Colonic mucosa (tissue), 4 donors: ENCODE results near the gene DCST2. TPM values are rescaled to one million over a fixed set of nuclear protein-coding genes. Genes with fewer than 3 reads are reported as not detected.

Source experiments
- DNase-seq: peaks from one replicate; pipeline ENCODE4 v3.0.0-alpha.2; 2020
- H3K27ac ChIP-seq: fragments of 200-600 bp; one replicate; pipeline ENCODE4 v1.8.0; 2021
- H3K27me3 ChIP-seq: fragments of 200-600 bp; one replicate; pipeline ENCODE4 v1.8.0; 2021
- H3K36me3 ChIP-seq: fragments of 200-600 bp; one replicate; pipeline ENCODE4 v1.8.0; 2021
- H3K4me1 ChIP-seq: fragments of 200-600 bp; one replicate; pipeline ENCODE4 v1.8.0; 2021; ENCODE audit warnings: mild to moderate bottlenecking
- H3K4me3 ChIP-seq: fragments of 200-600 bp; one replicate; pipeline ENCODE4 v1.8.0; 2021
- H3K9ac ChIP-seq, 2 donors: one replicate each; pipeline ENCODE4 v1.7.0; 2013; ENCODE audit warnings: control low read depth in 2 of 2, low read depth in 2 of 2, low read length in 2 of 2
- H3K9me3 ChIP-seq: fragments of 200-600 bp; one replicate; pipeline ENCODE4 v1.8.0; 2021
- CTCF ChIP-seq: fragments of 200-600 bp; IDR thresholded peaks from one replicate; pipeline ENCODE4 v1.8.0; 2022; ENCODE audit warnings: antibody characterized with exemption, mild to moderate bottlenecking
- intact Hi-C: fragments of 100-400 bp; cut with DNase I; formaldehyde crosslinking; loops from one replicate; pipeline ENCODE4 v1.14.1; 2022
- total RNA-seq, 2 donors: library from RNA; stranded (reverse); fragmentation: NEBNext Ultra II Directional in 1 of 2; extraction: Animal tissue kit (Norgen Biotek cat#: 25700) in 1 of 2; gene quantifications; one replicate each; pipeline ENCODE4 v1.2.1, GENCODE V29; 2021
- donor health status: healthy.
- donor health status: DM: no; HTN: no; CAD: no.
- donor health status: DM: no; HTN: no; CAD: no.

Gene DCST2
- total RNA-seq, 2 donors from 2014 or later, result 1.7 to 1.9 TPM

- Histone ChIP-seq H3K27me3 (no peaks in the 10 kb centered on the region), H3K36me3 (no peaks in the 10 kb centered on the region), H3K9me3 (no peaks in the 10 kb centered on the region), H3K4me3 (peak overlapping the region; percentile 41), H3K9ac (peak overlapping the region; percentile 61 to 100), H3K27ac (peak overlapping the region; percentile 94), H3K4me1 (peaks cover 47% of the 10 kb centered on the region)
- intact Hi-C loops, result no loop called here
- TF ChIP-seq CTCF, result no peak
- DNase-seq, result peak; percentile 93
Measured at GRCh38 chr1:155007251-155007828, 26.2 kb downstream of the DCST2 start.

- no peak for DNase-seq
- H3K4me3 ChIP-seq, result no peak overlapping the region
- H3K36me3 ChIP-seq, result no peaks in the 10 kb centered on the region
- H3K9me3 ChIP-seq, result no peaks in the 10 kb centered on the region
- peak overlapping the region; percentile 94 for H3K27ac ChIP-seq
- H3K9ac ChIP-seq, result peak overlapping the region; percentile 1 to 100
- intact Hi-C loops, result no loop called here
- no peak for TF ChIP-seq CTCF
- H3K27me3 ChIP-seq, result no peaks in the 10 kb centered on the region
- peaks cover 40% of the 10 kb centered on the region for H3K4me1 ChIP-seq
Measured at GRCh38 chr1:155006601-155007101, 26.9 kb downstream of the DCST2 start.

GRCh38 chr1:155005076-155006011 lies 28.2 kb downstream of the DCST2 start:
- Histone ChIP-seq H3K9me3 (no peaks in the 10 kb centered on the region), H3K36me3 (no peaks in the 10 kb centered on the region), H3K27ac (peak overlapping the region; percentile 94), H3K4me1 (peaks cover 29% of the 10 kb centered on the region), H3K4me3 (peak overlapping the region; percentile 83), H3K27me3 (no peaks in the 10 kb centered on the region), H3K9ac (peak overlapping the region; percentile 97 to 100)
- intact Hi-C loops, result no loop called here
- peak; percentile 91 for DNase-seq
- no peak for TF ChIP-seq CTCF

- peak overlapping the region; percentile 94 for H3K27ac ChIP-seq
- peak; percentile 46 for DNase-seq
- no peaks in the 10 kb centered on the region for H3K36me3 ChIP-seq
- peaks cover 33% of the 10 kb centered on the region for H3K4me1 ChIP-seq
- H3K9ac ChIP-seq, result peak overlapping the region; percentile 97 to 100
- intact Hi-C loops, result no loop called here
- H3K4me3 ChIP-seq, result peak overlapping the region; percentile 83
- no peaks in the 10 kb centered on the region for H3K9me3 ChIP-seq
- no peaks in the 10 kb centered on the region for H3K27me3 ChIP-seq
- TF ChIP-seq CTCF, result no peak
Measured at GRCh38 chr1:155004352-155005075, 29.1 kb downstream of the DCST2 start.

GRCh38 chr1:155003766-155004351 lies 29.7 kb downstream of the DCST2 start:
- Histone ChIP-seq H3K36me3 (no peaks in the 10 kb centered on the region), H3K4me3 (peak overlapping the region; percentile 83), H3K9ac (peak overlapping the region; percentile 97 to 100), H3K4me1 (peaks cover 34% of the 10 kb centered on the region), H3K27ac (peak overlapping the region; percentile 94), H3K27me3 (no peaks in the 10 kb centered on the region), H3K9me3 (no peaks in the 10 kb centered on the region)
- no peak for TF ChIP-seq CTCF
- intact Hi-C loops, result no loop called here
- DNase-seq, result peak; percentile 81
